Stimulated activated CD8-positive, alpha-beta memory T cell treated with anti-CD3 and anti-CD28 coated beads, Interleukin-2, amount 100 ng/mL, for 48 hours (primary cell): ENCODE results near the gene RND1.

Experiments used
- DNase-seq, 2 donors: peaks; one replicate each; pipeline ENCODE4 v3.0.0-alpha.2; 2020; ENCODE audit warnings: low read depth in 2 of 2

Gene RND1

GRCh38 chr12:48810903-48811431, 54.7 kb downstream of the RND1 start:
- no peak for DNase-seq

GRCh38 chr12:48807981-48808380, 57.7 kb downstream of the RND1 start:
- DNase-seq: no peak
